ENCODE data around the gene FAM107B. TPM values are rescaled to one million over a fixed set of nuclear protein-coding genes. Genes with fewer than 3 reads are reported as not detected.

Gene FAM107B
- total RNA-seq, 1 donor from 2014 or later: 19.0 TPM

- no peak for ATAC-seq
Measured at GRCh38 chr10:14483417-14483816, 291.3 kb downstream of the FAM107B start.

GRCh38 chr10:14481752-14482151 is 292.9 kb downstream of the FAM107B start:
- ATAC-seq: no peak

GRCh38 chr10:14481014-14481413 is 293.7 kb downstream of the FAM107B start:
- no peak for ATAC-seq

- no peak for ATAC-seq
Measured at GRCh38 chr10:14478604-14479003, 296.1 kb downstream of the FAM107B start.

DNA sequence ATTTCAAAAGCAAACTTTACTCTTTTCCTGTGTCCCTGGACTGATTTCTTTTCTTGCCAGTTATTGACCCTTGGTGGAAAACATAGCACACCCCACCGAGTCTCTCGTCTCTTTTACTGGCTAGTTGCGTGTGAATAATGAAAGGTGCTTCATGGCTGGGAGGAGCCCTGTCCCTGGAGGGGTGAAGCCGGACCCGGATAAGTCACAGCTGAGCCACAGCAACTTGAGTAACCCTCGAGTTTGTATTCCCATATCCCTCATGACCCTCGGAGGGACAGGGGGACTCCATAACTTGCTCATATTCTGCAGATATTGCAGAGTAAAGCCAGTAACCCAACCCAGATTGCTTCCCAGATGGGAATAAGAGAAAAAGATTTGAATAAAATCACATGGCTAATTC is 296.5 kb downstream of the FAM107B start:
- ATAC-seq: no peak

- ATAC-seq: no peak
Measured at GRCh38 chr10:14477408-14477710, 297.3 kb downstream of the FAM107B start.

DNA sequence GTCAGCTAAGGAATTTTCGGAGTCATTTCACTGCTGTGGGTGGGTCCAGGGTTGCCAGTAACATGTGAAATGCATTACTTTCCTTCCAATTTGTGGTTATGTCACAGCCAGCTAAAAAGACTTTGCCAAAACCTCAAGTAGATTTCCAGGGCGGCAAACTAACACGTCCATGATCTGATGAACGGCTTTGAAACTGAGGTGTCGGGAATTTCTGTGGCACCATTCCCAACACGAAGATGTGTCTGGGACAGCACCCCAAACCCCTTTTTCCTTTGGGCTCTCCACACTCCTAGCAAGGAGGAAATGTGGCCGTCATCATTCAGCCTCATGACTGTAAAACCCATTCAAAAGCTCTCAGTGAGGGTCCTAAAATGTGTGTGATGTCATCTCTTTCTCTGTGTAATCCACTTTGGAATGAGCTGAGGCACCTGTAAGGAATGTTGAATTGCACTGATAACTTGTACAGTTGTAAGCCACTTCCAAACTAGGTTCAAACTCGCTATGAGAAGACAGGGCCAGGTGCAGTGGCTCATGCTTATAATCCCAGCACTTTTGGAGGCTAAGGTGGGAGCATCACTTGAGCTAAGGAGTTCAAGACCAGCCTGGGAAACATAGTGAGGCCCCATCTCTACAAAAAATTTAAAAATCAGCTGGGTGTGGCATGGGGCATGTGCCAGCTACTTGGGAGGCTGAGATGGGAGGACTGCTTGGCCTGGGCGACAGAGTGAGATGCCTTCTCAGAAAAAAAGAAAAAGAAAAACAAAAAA is 297.9 kb downstream of the FAM107B start:
- ATAC-seq: no peak

DNA sequence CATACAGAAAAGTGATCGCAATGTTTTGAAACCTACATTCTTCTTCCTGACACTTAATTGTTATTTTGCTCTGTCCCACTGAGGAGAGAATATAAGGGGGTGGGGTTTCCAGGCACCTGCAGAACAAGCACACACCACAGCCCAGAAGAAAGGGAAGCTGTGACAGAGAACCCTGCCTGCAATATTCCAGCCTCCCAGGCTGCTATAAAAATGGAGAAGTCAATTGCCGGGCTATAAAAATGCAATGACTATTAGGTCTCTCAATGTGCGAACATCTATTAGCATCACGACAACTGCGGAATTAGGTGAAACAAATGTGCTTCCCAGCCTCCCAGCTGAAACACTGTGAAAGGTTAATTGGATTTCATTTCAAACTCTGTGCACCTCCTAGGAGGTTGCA is 298.7 kb downstream of the FAM107B start:
- ATAC-seq: no peak

GRCh38 chr10:14474656-14475055 is 300.0 kb downstream of the FAM107B start:
- no peak for ATAC-seq

GRCh38 chr10:14470920-14471319 is 303.8 kb downstream of the FAM107B start:
- ATAC-seq: no peak

- ATAC-seq: no peak
Measured at GRCh38 chr10:14468726-14469125, 306.0 kb downstream of the FAM107B start.

Other genes starting within 250 kb of the FAM107B start
- 1.2 TPM for gene CDNF, start 63.1 kb upstream of the FAM107B start, total RNA-seq
- 10.7 TPM for gene HSPA14, start 63.4 kb upstream of the FAM107B start, total RNA-seq
- gene MSANTD7, start 63.4 kb upstream of the FAM107B start, total RNA-seq: 7.7 TPM
- 8.8 TPM for gene SUV39H2, start 104.0 kb upstream of the FAM107B start, total RNA-seq
- 17.5 TPM for gene DCLRE1C, start 179.2 kb upstream of the FAM107B start, total RNA-seq
- not detected for gene MEIG1, start 184.5 kb upstream of the FAM107B start, total RNA-seq

All from esophagus mucosa (tissue), 1 donor.